GM21825 (cell line): ENCODE measurements around the gene KDM4F.

Experiments used
- ATAC-seq: cut with Tn5 transposase; IDR thresholded peaks from one replicate; pipeline ENCODE4 v1.9.1; 2021; ENCODE audit warnings: mild to moderate bottlenecking, moderate library complexity; ENCODE audit not compliant: unreplicated experiment

The KDM4F gene

GRCh38 chr11:95089620-95090542 lies 40.7 kb downstream of the KDM4F start, which contains the start of gene ENDOD1:
TSS of gene ENDOD1 (plus strand) at chr11:95089846. CDS start at chr11:95089928, 82 bp downstream.
- peak; percentile 84 for ATAC-seq

GRCh38 chr11:95091663-95092180 lies 42.5 kb downstream of the KDM4F start:
- ATAC-seq, result no peak

GRCh38 chr11:95092549-95093324 lies 43.5 kb downstream of the KDM4F start:
- no peak for ATAC-seq

GRCh38 chr11:95093548-95093947 lies 44.3 kb downstream of the KDM4F start:
- peak; percentile 20 for ATAC-seq

- peak; percentile 85 for ATAC-seq
Measured at GRCh38 chr11:95095858-95096587, 46.8 kb downstream of the KDM4F start.

GRCh38 chr11:95097209-95097608 lies 48.0 kb downstream of the KDM4F start:
- ATAC-seq, result no peak

GRCh38 chr11:95098826-95099225 lies 49.6 kb downstream of the KDM4F start:
- no peak for ATAC-seq

- no peak for ATAC-seq
Measured at GRCh38 chr11:95100191-95100648, 51.0 kb downstream of the KDM4F start.
